ENCODE results near the gene TSR1. TPM values are rescaled to one million over a fixed set of nuclear protein-coding genes. Genes with fewer than 3 reads are reported as not detected.

Gene TSR1
- polyA plus RNA-seq, 1 of the 3 experiments (the other 2 are of a cell fraction) = 26.7 TPM

- peaks cover 2 to 15% of the 10 kb centered on the region in 2 experiments; a peak in 2 of 4 replicates for H3K4me1 ChIP-seq (ENCODE audit: control insufficient read depth in 1 of 2, insufficient read depth in 2 of 2, low read depth in 1 of 2, low read length in 1 of 2)
- no peak overlapping the region for H3K4me3 ChIP-seq (ENCODE audit: low read depth in 2 of 2, low read length in 1 of 2)
- H2AFZ ChIP-seq (ENCODE audit: low read depth) = no peak overlapping the region
- ChIA-PET CTCF (interaction anchor here (1.7 to 26.4 kb wide), 3 partner anchors 11 to 46 kb away, joined by 7 to 654 read pairs (median 88); partner anchors contain the start of gene MNT), POLR2A (no interaction called here)
- no peaks in the 10 kb centered on the region for H3K79me2 ChIP-seq (ENCODE audit: insufficient read depth)
- DNase-seq = no peak
- H3K36me3 ChIP-seq (replicated peaks in 1 of 2; ENCODE audit: control insufficient read depth in 1 of 2, insufficient read depth in 2 of 2, low read length in 1 of 2) = peaks cover 0 to 53% of the 10 kb centered on the region in 2 experiments
- TF ChIP-seq CTCF (IDR thresholded peaks at IDR 0.05) = no peak
- no peak for TF ChIP-seq RXRA (IDR thresholded peaks at IDR 0.05; ENCODE audit: borderline replicate concordance, low read depth)
- no peak for TF ChIP-seq POLR2AphosphoS5 (IDR thresholded peaks at IDR 0.05; ENCODE audit: low read depth, low read length)
- no peak for TF ChIP-seq TCF12 (IDR thresholded peaks at IDR 0.05)
- TF ChIP-seq MAX (IDR thresholded peaks at IDR 0.05; ENCODE audit: low read depth) = no peak
- TF ChIP-seq FOXJ3 (CRISPR knock-in tag; IDR thresholded peaks at IDR 0.05) = no peak
- no peak for TF ChIP-seq CHD2 (IDR thresholded peaks at IDR 0.05; ENCODE audit: low read length, partially characterized antibody)
- no peak for TF ChIP-seq RAD21 (IDR thresholded peaks at IDR 0.05; ENCODE audit: low read length)
- no peak for TF ChIP-seq EP300 (IDR thresholded peaks at IDR 0.05; ENCODE audit: borderline replicate concordance in 1 of 2, low read depth in 1 of 2, low read length in 1 of 2)
- TF ChIP-seq USF2 (IDR thresholded peaks at IDR 0.05; ENCODE audit: borderline replicate concordance, low read depth, low read length) = no peak
- no peak for TF ChIP-seq GABPA (IDR thresholded peaks at IDR 0.05; ENCODE audit: low read depth)
- no peak for TF ChIP-seq SIN3A (IDR thresholded peaks at IDR 0.05; ENCODE audit: borderline replicate concordance, low read depth, low read length)
- TF ChIP-seq ZBTB33 (IDR thresholded peaks at IDR 0.05; ENCODE audit: borderline replicate concordance, low read depth) = no peak
- no peak for TF ChIP-seq NRF1 (IDR thresholded peaks at IDR 0.05; ENCODE audit: low read depth, low read length)
- TF ChIP-seq MXI1 (IDR thresholded peaks at IDR 0.05; ENCODE audit: low read depth, low read length) = no peak
- TF ChIP-seq REST (IDR thresholded peaks at IDR 0.05; ENCODE audit: low read depth, low read length) = no peak
- TF ChIP-seq MEF2A (IDR thresholded peaks at IDR 0.05; ENCODE audit: borderline replicate concordance, low read depth) = no peak
- no peak for TF ChIP-seq YY1 (IDR thresholded peaks at IDR 0.05; ENCODE audit: low read depth)
- TF ChIP-seq USF1 (IDR thresholded peaks at IDR 0.05; ENCODE audit: borderline replicate concordance, low read depth) = no peak
- H3K9me2 ChIP-seq = no peaks in the 10 kb centered on the region
- WGBS (ENCODE audit: low lambda C conversion rate) = 95% methylated on average over 21 of the region's 21 CpGs
- H3F3A ChIP-seq (replicated peaks; ENCODE audit: insufficient read depth) = no peaks in the 10 kb centered on the region
- H3K27me3 ChIP-seq (ENCODE audit: insufficient read depth) = no peaks in the 10 kb centered on the region
- H3K4me2 ChIP-seq = no peak overlapping the region
- H3K27ac ChIP-seq (ENCODE audit: low read depth in 2 of 2, low read length in 1 of 2) = no peak overlapping the region
- peaks cover 18% of the 10 kb centered on the region for H4K20me1 ChIP-seq (ENCODE audit: insufficient read depth)
- no peak overlapping the region for H3K9ac ChIP-seq
- H3K9me3 ChIP-seq = no peaks in the 10 kb centered on the region
Observed at GRCh38 chr17:2363318-2363717, 27.1 kb upstream of the TSR1 start.

Measured in SK-N-SH (cell line).